IMR-90 (cell line): ENCODE results near the gene PRPF6. TPM values are rescaled to one million over a fixed set of nuclear protein-coding genes. Genes with fewer than 3 reads are reported as not detected.

Experiments
- ATAC-seq: fragments of 200-7000 bp; cut with Tn5 transposase; 2 replicates; pipeline ENCODE4 v1.9.1; 2020; ENCODE audit warnings: low read depth, mild to moderate bottlenecking, moderate library complexity
- BruUV-seq: library from RNA; stranded (reverse); fragments of 400-500 nt; replicated peaks from 2 replicates; lab custom pipeline; 2021; lab: Mats Ljungman, UMichigan
- CTCF ChIA-PET: fragments of 300-600 bp; formaldehyde crosslinking; extraction: SDS; loops from one replicate; lab custom pipeline; 2021; ENCODE audit warnings: antibody characterized with exemption; lab: Yijun Ruan, JAX
- POLR2A ChIA-PET: fragments of 300-600 bp; sonication (Branson Sonifier 250); formaldehyde crosslinking; loops from one replicate; lab custom pipeline; 2022; ENCODE audit warnings: antibody characterized with exemption; ENCODE audit not compliant: unreplicated experiment; lab: Charles Lee
- DNase-seq: peaks from one replicate; pipeline ENCODE4 v3.0.0; 2013
- H2AFZ ChIP-seq: replicated peaks from 2 replicates; pipeline ENCODE3; 2013; ENCODE audit warnings: low read length, mild to moderate bottlenecking; ENCODE audit not compliant: poor library complexity
- H2AK5ac ChIP-seq: 2 replicates; pipeline ENCODE4 v1.6.1; 2013; ENCODE audit warnings: low read depth, low read length, inconsistent platforms
- H2AK9ac ChIP-seq: replicated peaks from 2 replicates; pipeline ENCODE3; 2013; ENCODE audit warnings: mild to moderate bottlenecking, low read depth, low read length, moderate library complexity; ENCODE audit not compliant: poor library complexity
- H2BK120ac ChIP-seq: 2 replicates; pipeline ENCODE4 v1.6.1; 2013; ENCODE audit warnings: low read depth, low read length, inconsistent platforms
- H2BK15ac ChIP-seq: 3 replicates; pipeline ENCODE4 v1.6.1; 2013; ENCODE audit warnings: low read depth, low read length, inconsistent platforms
- H2BK20ac ChIP-seq: 2 replicates; pipeline ENCODE4 v1.6.1; 2013; ENCODE audit warnings: low read depth, mild to moderate bottlenecking, inconsistent platforms, low read length, moderate library complexity
- H2BK5ac ChIP-seq: 2 replicates; pipeline ENCODE4 v1.6.1; 2013; ENCODE audit warnings: mild to moderate bottlenecking, low read depth, low read length, inconsistent platforms; ENCODE audit not compliant: poor library complexity, severe bottlenecking
- H3K14ac ChIP-seq: replicated peaks from 2 replicates; pipeline ENCODE4 v1.6.1; 2013; ENCODE audit warnings: low read depth, low read length, inconsistent platforms
- H3K18ac ChIP-seq: 2 replicates; pipeline ENCODE4 v1.6.1; 2013; ENCODE audit warnings: low read depth, low read length, control low read depth
- H3K23ac ChIP-seq: 2 replicates; pipeline ENCODE4 v1.6.1; 2013; ENCODE audit warnings: low read depth, low read length, inconsistent platforms
- H3K27ac ChIP-seq: 2 replicates; pipeline ENCODE4 v1.5.1; 2013; ENCODE audit warnings: mild to moderate bottlenecking, control low read depth, low read length; ENCODE audit not compliant: insufficient read depth
- H3K27me3 ChIP-seq: 2 replicates; pipeline ENCODE4 v1.6.1; 2013; ENCODE audit warnings: low read length; ENCODE audit not compliant: control insufficient read depth, insufficient read depth
- H3K36me3 ChIP-seq: 2 replicates; pipeline ENCODE4 v1.6.1; 2013; ENCODE audit warnings: low read length, mixed read lengths; ENCODE audit not compliant: control insufficient read depth, insufficient read depth
- H3K4ac ChIP-seq: 2 replicates; pipeline ENCODE4 v1.6.1; 2013; ENCODE audit warnings: low read depth, low read length, inconsistent platforms
- H3K4me1 ChIP-seq: 2 replicates; pipeline ENCODE4 v1.6.1; 2013; ENCODE audit warnings: low read length, mixed read lengths; ENCODE audit not compliant: control insufficient read depth, insufficient read depth
- H3K4me2 ChIP-seq: 2 replicates; pipeline ENCODE4 v1.6.1; 2013; ENCODE audit warnings: low read depth, mild to moderate bottlenecking, control low read depth, low read length, moderate library complexity
- H3K4me3 ChIP-seq: 2 replicates; pipeline ENCODE4 v1.5.1; 2013; ENCODE audit warnings: low read depth, mild to moderate bottlenecking, control low read depth, low read length, moderate library complexity; ENCODE audit not compliant: insufficient read depth
- H3K56ac ChIP-seq: 2 replicates; pipeline ENCODE4 v1.6.1; 2013; ENCODE audit warnings: low read length, inconsistent platforms; ENCODE audit not compliant: insufficient read depth; ENCODE audit errors: extremely low read depth
- H3K79me1 ChIP-seq, 2 experiments: 2 replicates each; pipeline ENCODE4 v1.6.1; 2013; ENCODE audit warnings: low read length in 2 of 2, inconsistent platforms in 1 of 2, low read depth in 1 of 2
- H3K9ac ChIP-seq: 2 replicates; pipeline ENCODE4 v1.6.1; 2013; ENCODE audit warnings: low read depth, low read length, control low read depth
- H3K9me1 ChIP-seq: 2 replicates; pipeline ENCODE4 v1.6.1; 2013; ENCODE audit warnings: low read length, inconsistent platforms; ENCODE audit not compliant: insufficient read depth
- H3K9me3 ChIP-seq: 2 replicates; pipeline ENCODE4 v1.6.1; 2013; ENCODE audit warnings: low read length; ENCODE audit not compliant: control insufficient read depth, insufficient read depth
- H4K20me1 ChIP-seq: 2 replicates; pipeline ENCODE4 v1.6.1; 2013; ENCODE audit warnings: low read length, inconsistent platforms; ENCODE audit not compliant: insufficient read depth
- H4K5ac ChIP-seq: 2 replicates; pipeline ENCODE4 v1.6.1; 2013; ENCODE audit warnings: mild to moderate bottlenecking, low read depth, low read length, control low read depth
- H4K8ac ChIP-seq, 2 experiments: 2 replicates each; pipeline ENCODE4 v1.6.1; 2013; ENCODE audit warnings: low read depth in 2 of 2, low read length in 2 of 2, control low read depth in 1 of 2, inconsistent platforms in 1 of 2
- H4K91ac ChIP-seq: 2 replicates; pipeline ENCODE4 v1.6.1; 2013; ENCODE audit warnings: low read depth, low read length, inconsistent platforms; ENCODE audit not compliant: insufficient read depth
- CEBPB ChIP-seq: IDR thresholded peaks from 2 replicates; pipeline ENCODE4 v1.6.1; 2012; ENCODE audit warnings: low read depth, low read length, improper control_type of control experiment
- CHD1 ChIP-seq: IDR thresholded peaks from 2 replicates; pipeline ENCODE4 v1.6.1; 2012; ENCODE audit warnings: low read depth, low read length, improper control_type of control experiment
- CTCF ChIP-seq: conservative IDR thresholded peaks from 2 replicates; pipeline ENCODE4 v1.5.1; 2012; ENCODE audit warnings: mild to moderate bottlenecking, low read depth, low read length, improper control_type of control experiment
- ELK1 ChIP-seq: fragments of 150-350 bp; IDR thresholded peaks from 2 replicates; pipeline ENCODE4 v1.6.1; 2016; ENCODE audit warnings: low read depth, mild to moderate bottlenecking, low read length, moderate library complexity, borderline replicate concordance
- FOS ChIP-seq: fragments of 150-350 bp; IDR thresholded peaks from 2 replicates; pipeline ENCODE4 v1.6.1; 2016; ENCODE audit warnings: low read depth, low read length
- MAFK ChIP-seq: IDR thresholded peaks from 2 replicates; pipeline ENCODE4 v1.6.1; 2012; ENCODE audit warnings: low read depth, low read length, improper control_type of control experiment
- MAZ ChIP-seq: IDR thresholded peaks from 2 replicates; pipeline ENCODE4 v1.6.1; 2012; ENCODE audit warnings: low read depth, mild to moderate bottlenecking, low read length, improper control_type of control experiment, moderate library complexity, borderline replicate concordance
- MXI1 ChIP-seq: IDR thresholded peaks from 2 replicates; pipeline ENCODE4 v1.6.1; 2012; ENCODE audit warnings: low read depth, mild to moderate bottlenecking, low read length, moderate library complexity, borderline replicate concordance
- NFE2L2 ChIP-seq: fragments of 150-350 bp; IDR thresholded peaks from 2 replicates; pipeline ENCODE4 v1.6.1; 2016; ENCODE audit warnings: low read depth, mild to moderate bottlenecking, low read length
- POLR2A ChIP-seq: IDR thresholded peaks from 2 replicates; pipeline ENCODE4 v1.6.1; 2012; ENCODE audit warnings: mild to moderate bottlenecking, low read depth, low read length
- RAD21 ChIP-seq: IDR thresholded peaks from 2 replicates; pipeline ENCODE4 v1.6.1; 2012; ENCODE audit warnings: low read length, improper control_type of control experiment
- RCOR1 ChIP-seq: IDR thresholded peaks from 2 replicates; pipeline ENCODE4 v1.6.1; 2012; ENCODE audit warnings: mild to moderate bottlenecking, low read length, improper control_type of control experiment; ENCODE audit not compliant: insufficient replicate concordance
- RFX5 ChIP-seq: IDR thresholded peaks from 2 replicates; pipeline ENCODE4 v1.8.0; 2012; ENCODE audit warnings: low read depth, mild to moderate bottlenecking, low read length, moderate library complexity
- USF2 ChIP-seq: fragments of 150-350 bp; IDR thresholded peaks from 2 replicates; pipeline ENCODE4 v1.6.1; 2017; ENCODE audit warnings: mild to moderate bottlenecking, antibody characterized with exemption, low read length, low read depth
- WGBS, 2 experiments: methylation state at CpG; one replicate each; pipeline versions ENCODE4 v1.1.5 to v1.1.7; 2013; ENCODE audit warnings: missing lambda C conversion rate in 2 of 2; ENCODE audit not compliant: insufficient read length in 1 of 2; ENCODE audit errors: extremely low coverage in 2 of 2; 5-methylcytosine and 5-hydroxymethylcytosine counted together
- dilution Hi-C: fragments of 300-500 bp; cut with HindIII; formaldehyde crosslinking; loops from one replicate; pipeline ENCODE4 v1.14.3; 2018; ENCODE audit warnings: low sequenced_read_pairs; ENCODE audit not compliant: unreplicated experiment
- in situ Hi-C: fragments of 300-500 bp; cut with MboI; formaldehyde crosslinking; loops from 3 replicates; pipeline ENCODE4 v1.14.3; 2019; ENCODE audit warnings: low sequenced_read_pairs, inconsistent platforms, mixed read lengths
- intact Hi-C: fragments of 100-400 bp; cut with micrococcal nuclease; formaldehyde crosslinking; loops from 2 replicates; pipeline ENCODE4 v1.10.0; 2022
- polyA plus RNA-seq, 3 experiments: library from polyadenylated mRNA; depleted of rRNA; stranded (reverse); fragments of >200 nt; gene quantifications; 2 replicates each; pipeline ENCODE4 v1.2.3, GENCODE V29; 2012; ENCODE audit warnings: low replicate concordance in 1 of 3
- total RNA-seq: library from RNA; depleted of rRNA; stranded (reverse); fragments of >200 nt; gene quantifications from 2 replicates; pipeline ENCODE4 v1.2.3, GENCODE V29; 2012

Gene PRPF6
- total and polyA plus RNA-seq, 2 of the 4 experiments (the other 2 are of a cell fraction) = 43.5 to 71.3 TPM

GRCh38 chr20:63968136-63968927, 12.6 kb upstream of the PRPF6 start:
- peak overlapping the region; percentile 99 for H2AK9ac ChIP-seq
- no peak overlapping the region for H2BK5ac ChIP-seq
- H2BK20ac ChIP-seq = no peak overlapping the region
- H2BK120ac ChIP-seq = no peak overlapping the region
- peaks cover 31% of the 10 kb centered on the region for H3K36me3 ChIP-seq
- H3K4me3 ChIP-seq = peak overlapping the region; percentile 92
- H4K8ac ChIP-seq = peak overlapping the region; percentile 47 to 64; a peak in 1 of 4 replicates
- H3K4ac ChIP-seq = no peak overlapping the region
- H3K9me1 ChIP-seq = peaks cover 3% of the 10 kb centered on the region; the same call in 1 of the 2 replicates
- no TSS peak for BruUV-seq
- H3K9ac ChIP-seq = peak overlapping the region; percentile 59
- H2AK5ac ChIP-seq = peak overlapping the region; percentile 27; the same call in 1 of the 2 replicates
- peak overlapping the region; percentile 18; the same call in 1 of the 2 replicates for H3K27ac ChIP-seq
- H3K18ac ChIP-seq = no peak overlapping the region
- H4K20me1 ChIP-seq = no peaks in the 10 kb centered on the region
- DNase-seq = no peak
- no peak overlapping the region for H4K5ac ChIP-seq
- 68% methylated on average over 5 of the region's 14 CpGs; no CpG with 5 or more reads in 1 of the 2 experiments for WGBS, 2 experiments
- peak overlapping the region; percentile 80 for H3K23ac ChIP-seq
- H3K79me1 ChIP-seq = peaks cover 12 to 25% of the 10 kb centered on the region in 2 experiments; a peak in 3 of 4 replicates
- POLR2A ChIA-PET = interaction anchor here (0.6 kb wide), 1 partner anchor 12 kb away, joined by 3 read pairs; no protein-coding TSS in a partner anchor
- no peak overlapping the region for H2BK15ac ChIP-seq
- H3K56ac ChIP-seq = no peak overlapping the region
- intact Hi-C loops (no loop called here), in situ Hi-C loops (no loop called here), dilution Hi-C loops (no loop called here)
- H2AFZ ChIP-seq = no peak overlapping the region
- no peak overlapping the region for H3K14ac ChIP-seq
- no peaks in the 10 kb centered on the region for H3K9me3 ChIP-seq
- no peak for ATAC-seq
- H3K4me1 ChIP-seq = peaks cover 7% of the 10 kb centered on the region
- no peaks in the 10 kb centered on the region for H3K27me3 ChIP-seq
- peak overlapping the region; percentile 83; the same call in 1 of the 2 replicates for H3K4me2 ChIP-seq
- CTCF ChIA-PET = no interaction called here
- no peak overlapping the region for H4K91ac ChIP-seq
- no peak for TF ChIP-seq MAFK
- no peak for TF ChIP-seq USF2
- TF ChIP-seq MAZ = no peak
- TF ChIP-seq RCOR1 = no peak
- no peak for TF ChIP-seq CTCF
- no peak for TF ChIP-seq RFX5
- no peak for TF ChIP-seq ELK1
- TF ChIP-seq POLR2A = no peak
- TF ChIP-seq MXI1 = no peak
- TF ChIP-seq CHD1 = no peak
- TF ChIP-seq CEBPB = no peak
- no peak for TF ChIP-seq NFE2L2
- TF ChIP-seq RAD21 = no peak
- no peak for TF ChIP-seq FOS
